ENCODE measurements around the gene KIAA1755. TPM values are rescaled to one million over a fixed set of nuclear protein-coding genes. Genes with fewer than 3 reads are reported as not detected.
A peak's percentile ranks its signal among the peaks of the same experiment; 100 is the strongest.
"Not testable (repeated sequence)": the region's sequence is repeated elsewhere in the genome, so short reads cannot be mapped to it uniquely, and the experiment has no call there.

The KIAA1755 gene
- total and polyA plus RNA-seq, 10 donors: 0.51 to 7.3 (median 4.7) TPM

- Histone ChIP-seq H3K4me3 (no peak overlapping the region), H3K27ac (no peak overlapping the region), H3K36me3 (no peaks in the 10 kb centered on the region), H3K27me3 (replicated peaks in 1 of 7) (peaks cover 0 to 4% (median 0%) of the 10 kb centered on the region in 7 donors), H3K9me3 (no peaks in the 10 kb centered on the region), H3K4me1 (peaks cover 0 to 8% (median 2%) of the 10 kb centered on the region in 6 donors)
- TF ChIP-seq CTCF (IDR thresholded peaks at IDR 0.05 in 8 of 11, conservative IDR thresholded peaks at IDR 0.05 in 3 of 11) (no peak), POLR2A (IDR thresholded peaks at IDR 0.05) (no peak), POLR2AphosphoS5 (IDR thresholded peaks at IDR 0.05) (no peak)
- intact Hi-C loops (cut with DNase I; ENCODE audit: low total_unique reads): no loop called here
- 51 to 70% (median 60%) methylated on average over 6 of the region's 6 CpGs for WGBS, 5 donors
- peak; percentile 10 for DNase-seq
Measured at GRCh38 chr20:38250609-38251008, 9.9 kb downstream of the KIAA1755 start.

GRCh38 chr20:38249536-38250310 lies 10.8 kb downstream of the KIAA1755 start:
- WGBS, 5 donors: 73 to 86% (median 75%) methylated on average over 9 of the region's 9 CpGs
- TF ChIP-seq POLR2A (IDR thresholded peaks at IDR 0.05) (no peak), POLR2AphosphoS5 (IDR thresholded peaks at IDR 0.05) (no peak), CTCF (IDR thresholded peaks at IDR 0.05 in 8 of 11, conservative IDR thresholded peaks at IDR 0.05 in 3 of 11) (no peak)
- Histone ChIP-seq H3K4me3 (no peak overlapping the region), H3K27ac (no peak overlapping the region), H3K4me1 (peaks cover 0 to 6% (median 0%) of the 10 kb centered on the region in 6 donors), H3K36me3 (no peaks in the 10 kb centered on the region), H3K27me3 (replicated peaks in 1 of 7) (peaks cover 0 to 4% (median 0%) of the 10 kb centered on the region in 7 donors), H3K9me3 (peaks cover 0 to 5% (median 0%) of the 10 kb centered on the region in 8 donors)
- peak; percentile 39 for DNase-seq
- intact Hi-C loops (cut with DNase I; ENCODE audit: low total_unique reads): no loop called here

- Histone ChIP-seq H3K4me1 (peaks cover 0 to 6% (median 0%) of the 10 kb centered on the region in 6 donors), H3K27me3 (replicated peaks in 1 of 7) (no peaks in the 10 kb centered on the region), H3K4me3 (no peak overlapping the region), H3K27ac (no peak overlapping the region), H3K9me3 (peaks cover 0 to 21% (median 11%) of the 10 kb centered on the region in 8 donors), H3K36me3 (no peaks in the 10 kb centered on the region)
- intact Hi-C loops (cut with DNase I; ENCODE audit: low total_unique reads): no loop called here
- TF ChIP-seq POLR2AphosphoS5 (IDR thresholded peaks at IDR 0.05) (no peak), CTCF (IDR thresholded peaks at IDR 0.05 in 8 of 11, conservative IDR thresholded peaks at IDR 0.05 in 3 of 11) (no peak), POLR2A (IDR thresholded peaks at IDR 0.05) (no peak)
- DNase-seq: no peak
- WGBS, 5 donors: 82 to 96% (median 90%) methylated on average over 8 of the region's 8 CpGs
Measured at GRCh38 chr20:38248133-38248532, 12.4 kb downstream of the KIAA1755 start.

- H3K27ac ChIP-seq; H3K36me3 ChIP-seq; H3K4me1 ChIP-seq; H3K4me3 ChIP-seq; intact Hi-C loops (cut with DNase I; ENCODE audit: low total_unique reads); H3K27me3 ChIP-seq (replicated peaks in 1 of 7): not testable (repeated sequence)
- DNase-seq: peak; percentile 10
- 76 to 95% (median 89%) methylated on average over 3 to 4 of the region's 4 CpGs for WGBS, 5 donors
- peaks cover 0 to 25% (median 15%) of the 10 kb centered on the region in 8 donors for H3K9me3 ChIP-seq
Measured at GRCh38 chr20:38247725-38248124, 12.8 kb downstream of the KIAA1755 start.

Measured in spleen (tissue), 11 donors.